Adrenal gland (tissue), 19 donors: ENCODE data around the gene UMPS. TPM values are rescaled to one million over a fixed set of nuclear protein-coding genes. Genes with fewer than 3 reads are reported as not detected.

Source experiments
- DNase-seq, 7 donors: peaks; one replicate each; pipeline ENCODE4 v3.0.0-alpha.2; 2019 to 2020
- H3K27ac ChIP-seq, 5 donors: fragments of 200-600 bp; sonication (generic) in 4 of 5; 1 replicate in 3 of 5; 2 replicates in 2 of 5; pipeline versions ENCODE4 v1.5.1 to v1.8.0; 2016 to 2020; ENCODE audit warnings: mild to moderate bottlenecking in 1 of 5
- H3K27me3 ChIP-seq: fragments of 200-600 bp; 2 replicates; pipeline ENCODE4 v1.8.0; 2021
- H3K36me3 ChIP-seq, 2 donors: fragments of 200-600 bp; replicated peaks in 1 of 2; 1 replicate in 1 of 2; 2 replicates in 1 of 2; pipeline versions ENCODE4 v1.5.1 to v1.8.0; 2018 to 2022
- H3K4me1 ChIP-seq, 2 donors: fragments of 200-600 bp; replicated peaks in 1 of 2; 1 replicate in 1 of 2; 2 replicates in 1 of 2; pipeline versions ENCODE4 v1.5.1 to v1.8.0; 2018 to 2021
- H3K4me3 ChIP-seq, 4 donors: fragments of 200-600 bp; sonication (generic) in 3 of 4; one replicate each; pipeline ENCODE4 v1.5.1; 2016 to 2018
- H3K9me3 ChIP-seq, 3 donors: fragments of 200-600 bp; sonication (generic) in 1 of 3; replicated peaks in 1 of 3; 1 replicate in 2 of 3; 2 replicates in 1 of 3; pipeline versions ENCODE4 v1.5.1 to v1.8.0; 2016 to 2021
- CTCF ChIP-seq, 6 experiments: fragments of 450-650 bp in 4 of 6; fragments of 200-600 bp in 2 of 6; sonication (generic) in 1 of 6; IDR thresholded peaks; 1 replicate in 5 of 6; 2 replicates in 1 of 6; pipeline versions ENCODE4 v1.5.1 to v1.8.0; 2016 to 2021; ENCODE audit warnings: antibody characterized with exemption in 6 of 6, mild to moderate bottlenecking in 2 of 6, moderate library complexity in 1 of 6
- POLR2A ChIP-seq, 2 donors: fragments of 450-650 bp; IDR thresholded peaks; one replicate each; pipeline ENCODE4 v1.6.1; 2017; ENCODE audit warnings: antibody characterized with exemption in 2 of 2, mild to moderate bottlenecking in 2 of 2, moderate library complexity in 1 of 2
- WGBS, 4 donors: extraction: QIAGEN DNeasy Blood & Tissue Kit in 2 of 4; methylation state at CpG; one replicate each; pipeline versions ENCODE4 v1.1.5 to v1.1.7; 2013 to 2017; 5-methylcytosine and 5-hydroxymethylcytosine counted together
- intact Hi-C, 2 donors: fragments of 100-400 bp; cut with DNase I; formaldehyde crosslinking; loops; one replicate each; pipeline versions ENCODE4 v1.14.1 to v1.15.0; 2022 to 2023
- long read RNA-seq, 10 donors: library from polyadenylated mRNA in 3 of 10; unstranded in 2 of 10; stranded (forward) in 1 of 10; transcript quantifications; one replicate each; pipeline ENCODE4 v2.0.0 and lab custom pipeline, GENCODE V29; 2021 to 2026
- polyA plus RNA-seq, 3 donors: library from polyadenylated mRNA; stranded (reverse); fragments of 200-250 nt in 2 of 3; fragments of 350-450 nt in 1 of 3; fragmentation: Illumina TruSeq in 1 of 3; extraction: RNeasy Lipid Tissue Mini Kit (QIAGEN cat#74804) in 1 of 3; gene quantifications; one replicate each; pipeline ENCODE4 v1.2.3, GENCODE V29; 2013 to 2014
- total RNA-seq, 9 donors: library from RNA; depleted of rRNA in 4 of 9; stranded (reverse); fragments of >200 nt in 4 of 9; fragments of 120-200 nt in 1 of 9; fragmentation: NEBNext Ultra II Directional in 1 of 9; extraction: Animal tissue kit (Norgen Biotek cat#: 25700) in 1 of 9; gene quantifications; one replicate each; pipeline versions ENCODE4 v1.1.0 to v1.2.4, GENCODE V29; 2013 to 2023
- donor health status: healthy with polysubstance abuse.
- donor health status: Bipolar disorder and iron deficiency.
- donor health status: DM: yes; HTN: yes; CAD: no.
- donor health status: DM: no; HTN: no; CAD: no.
- donor health status: DM: no; HTN: no; CAD: no.
- donor health status: DM: yes; HTN: yes; CAD: no.

Gene UMPS
- total RNA-seq (10 to 100 TPM; 15.1 to 44.3 (median 28.1) TPM), polyA plus RNA-seq (10 to 100 TPM in 2 of 3 donors, 1 to 10 TPM in 1; 8.8 to 45.9 (median 17.7) TPM)
- long read RNA-seq, donor 1, full-length matches to known transcripts: 22 of 50 reads
- long read RNA-seq, donor 1, partial matches to known transcripts: 28 of 50 reads
- long read RNA-seq, donor 1, other reads (novel, unspliced or antisense): 0 of 50 reads
- long read RNA-seq, donor 2, full-length matches to known transcripts: 10 of 30 reads
- long read RNA-seq, donor 2, partial matches to known transcripts: 20 of 30 reads
- long read RNA-seq, donor 2, other reads (novel, unspliced or antisense): 0 of 30 reads
- long read RNA-seq, donor 3, full-length matches to known transcripts: 14 of 32 reads
- long read RNA-seq, donor 3, partial matches to known transcripts: 18 of 32 reads
- long read RNA-seq, donor 3, other reads (novel, unspliced or antisense): 0 of 32 reads
- long read RNA-seq, donor 4, full-length matches to known transcripts: 34 of 36 reads
- long read RNA-seq, donor 4, partial matches to known transcripts: 1 of 36 reads
- long read RNA-seq, donor 4, other reads (novel, unspliced or antisense): 1 of 36 reads
- long read RNA-seq, donor 5, full-length matches to known transcripts: 46 of 50 reads
- long read RNA-seq, donor 5, partial matches to known transcripts: 3 of 50 reads
- long read RNA-seq, donor 5, other reads (novel, unspliced or antisense): 1 of 50 reads
- long read RNA-seq, donor 6, full-length matches to known transcripts: 12 of 15 reads
- long read RNA-seq, donor 6, partial matches to known transcripts: 2 of 15 reads
- long read RNA-seq, donor 6, other reads (novel, unspliced or antisense): 1 of 15 reads
- long read RNA-seq, donor 7, full-length matches to known transcripts: 8 of 13 reads
- long read RNA-seq, donor 7, partial matches to known transcripts: 5 of 13 reads
- long read RNA-seq, donor 7, other reads (novel, unspliced or antisense): 0 of 13 reads
- long read RNA-seq, donor 8, full-length matches to known transcripts: 16 of 46 reads
- long read RNA-seq, donor 8, partial matches to known transcripts: 30 of 46 reads
- long read RNA-seq, donor 8, other reads (novel, unspliced or antisense): 0 of 46 reads
- long read RNA-seq, donor 9, full-length matches to known transcripts: 13 of 13 reads
- long read RNA-seq, donor 9, partial matches to known transcripts: 0 of 13 reads
- long read RNA-seq, donor 9, other reads (novel, unspliced or antisense): 0 of 13 reads
- long read RNA-seq, donor 10, full-length matches to known transcripts: 6 of 17 reads
- long read RNA-seq, donor 10, partial matches to known transcripts: 11 of 17 reads
- long read RNA-seq, donor 10, other reads (novel, unspliced or antisense): 0 of 17 reads

GRCh38 chr3:124730129-124730940 is at the start of gene UMPS:
UMPS (plus strand) TSS chr3:124730452; CDS start chr3:124730472, 20 bp downstream.
- Histone ChIP-seq H3K4me1 (peaks cover 12 to 30% of the 10 kb centered on the region in 2 donors), H3K27me3 (no peaks in the 10 kb centered on the region), H3K4me3 (peak within 1 kb of the TSS; percentile 1 to 100 (median 80)), H3K9me3 (no peaks in the 10 kb centered on the region), H3K27ac (peak within 1 kb of the TSS in 4 of 5 donors; percentile 43 to 89 (median 58)), H3K36me3 (peaks cover 0 to 4% of the 10 kb centered on the region in 2 donors)
- WGBS, 4 donors: 0 to 3% (median 0%) methylated on average over 24 to 44 of the region's 44 CpGs
- TF ChIP-seq CTCF (IDR thresholded peaks at IDR 0.05) (no peak), POLR2A (IDR thresholded peaks at IDR 0.05) (peak; percentile 61 to 83)
- DNase-seq: peak; percentile 91 to 95 (median 93)
- intact Hi-C loops: no loop called here

- intact Hi-C loops: no loop called here
- 87 to 97% (median 93%) methylated on average over 4 of the region's 4 CpGs for whole genome bisulfite sequencing, 4 donors
Measured at GRCh38 chr3:124680521-124680920, 49.7 kb upstream of the UMPS start.

GRCh38 chr3:124682263-124682662 is 48.0 kb upstream of the UMPS start:
- H3K4me3 ChIP-seq: no peak overlapping the region
- no peaks in the 10 kb centered on the region for H3K4me1 ChIP-seq
- no peak for DNase-seq
- WGBS, 4 donors: 85 to 100% (median 96%) methylated on average over 2 of the region's 2 CpGs
- intact Hi-C loops: no loop called here
- TF ChIP-seq POLR2A (IDR thresholded peaks at IDR 0.05) (no peak), CTCF (IDR thresholded peaks at IDR 0.05) (no peak)
- no peaks in the 10 kb centered on the region for H3K27me3 ChIP-seq
- H3K27ac ChIP-seq: no peak overlapping the region
- H3K36me3 ChIP-seq: peaks cover 0 to 5% of the 10 kb centered on the region in 2 donors
- H3K9me3 ChIP-seq: no peaks in the 10 kb centered on the region

More at GRCh38 chr3:124680521-124680920, 49.7 kb upstream of the UMPS start:
- no peak for TF ChIP-seq CTCF (IDR thresholded peaks at IDR 0.05)
- TF ChIP-seq POLR2A (IDR thresholded peaks at IDR 0.05): no peak
- Histone ChIP-seq H3K36me3 (peaks cover 0 to 5% of the 10 kb centered on the region in 2 donors), H3K4me3 (no peak overlapping the region), H3K27ac (no peak overlapping the region), H3K4me1 (no peaks in the 10 kb centered on the region), H3K27me3 (no peaks in the 10 kb centered on the region), H3K9me3 (no peaks in the 10 kb centered on the region)
- DNase-seq: no peak
